Parathyroid adenoma (tissue), 2 donors: ENCODE results near the gene TMEM179.

ENCODE experiments used
- H2AFZ ChIP-seq: fragments of 300-600 bp; sonication (generic); one replicate; pipeline ENCODE4 v1.7.0; 2017; ENCODE audit warnings: antibody characterized with exemption, mild to moderate bottlenecking
- H3K27ac ChIP-seq: fragments of 300-600 bp; sonication (generic); one replicate; pipeline ENCODE4 v1.7.0; 2017
- H3K27me3 ChIP-seq: fragments of 300-600 bp; sonication (generic); one replicate; pipeline ENCODE4 v1.7.0; 2017; ENCODE audit warnings: low read length; ENCODE audit not compliant: control insufficient read depth, insufficient read depth
- H3K36me3 ChIP-seq: fragments of 300-600 bp; sonication (generic); one replicate; pipeline ENCODE4 v1.7.0; 2017; ENCODE audit warnings: low read length; ENCODE audit not compliant: control insufficient read depth, insufficient read depth
- H3K4me1 ChIP-seq: fragments of 300-600 bp; sonication (generic); one replicate; pipeline ENCODE4 v1.7.0; 2017; ENCODE audit warnings: control low read depth
- H3K4me2 ChIP-seq: fragments of 300-600 bp; sonication (generic); one replicate; pipeline ENCODE4 v1.7.0; 2017; ENCODE audit warnings: low read length
- H3K4me3 ChIP-seq: fragments of 300-600 bp; sonication (generic); one replicate; pipeline ENCODE4 v1.7.0; 2017; ENCODE audit warnings: low read depth, low read length
- H3K79me2 ChIP-seq: fragments of 300-600 bp; sonication (generic); one replicate; pipeline ENCODE4 v1.7.0; 2017; ENCODE audit warnings: control low read depth
- H3K9ac ChIP-seq: fragments of 300-600 bp; sonication (generic); one replicate; pipeline ENCODE4 v1.7.0; 2017; ENCODE audit warnings: mild to moderate bottlenecking
- H3K9me3 ChIP-seq: fragments of 300-600 bp; sonication (generic); one replicate; pipeline ENCODE4 v1.7.0; 2017; ENCODE audit warnings: low read length; ENCODE audit not compliant: control insufficient read depth
- TF ChIP-seq, protein P1 (sequence below): fragments of 300-600 bp; sonication (generic); IDR thresholded peaks from one replicate; pipeline ENCODE4 v1.7.0; 2017; ENCODE audit warnings: antibody characterized with exemption, mild to moderate bottlenecking
- donor health status: primary hyperparathyroidism.

TMEM179 gene

GRCh38 chr14:104602315-104602932, 2.1 kb downstream of the TMEM179 start:
- Histone ChIP-seq H3K27me3 (no peaks in the 10 kb centered on the region), H3K9me3 (no peaks in the 10 kb centered on the region), H3K4me3 (no peak overlapping the region), H3K4me1 (peaks cover 25% of the 10 kb centered on the region), H3K27ac (no peak overlapping the region), H2AFZ (no peak overlapping the region), H3K36me3 (no peaks in the 10 kb centered on the region), H3K4me2 (no peak overlapping the region), H3K9ac (no peak overlapping the region), H3K79me2 (no peaks in the 10 kb centered on the region)
- TF ChIP-seq, protein P1, sequence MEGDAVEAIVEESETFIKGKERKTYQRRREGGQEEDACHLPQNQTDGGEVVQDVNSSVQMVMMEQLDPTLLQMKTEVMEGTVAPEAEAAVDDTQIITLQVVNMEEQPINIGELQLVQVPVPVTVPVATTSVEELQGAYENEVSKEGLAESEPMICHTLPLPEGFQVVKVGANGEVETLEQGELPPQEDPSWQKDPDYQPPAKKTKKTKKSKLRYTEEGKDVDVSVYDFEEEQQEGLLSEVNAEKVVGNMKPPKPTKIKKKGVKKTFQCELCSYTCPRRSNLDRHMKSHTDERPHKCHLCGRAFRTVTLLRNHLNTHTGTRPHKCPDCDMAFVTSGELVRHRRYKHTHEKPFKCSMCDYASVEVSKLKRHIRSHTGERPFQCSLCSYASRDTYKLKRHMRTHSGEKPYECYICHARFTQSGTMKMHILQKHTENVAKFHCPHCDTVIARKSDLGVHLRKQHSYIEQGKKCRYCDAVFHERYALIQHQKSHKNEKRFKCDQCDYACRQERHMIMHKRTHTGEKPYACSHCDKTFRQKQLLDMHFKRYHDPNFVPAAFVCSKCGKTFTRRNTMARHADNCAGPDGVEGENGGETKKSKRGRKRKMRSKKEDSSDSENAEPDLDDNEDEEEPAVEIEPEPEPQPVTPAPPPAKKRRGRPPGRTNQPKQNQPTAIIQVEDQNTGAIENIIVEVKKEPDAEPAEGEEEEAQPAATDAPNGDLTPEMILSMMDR, result no peak

GRCh38 chr14:104601786-104602185, 2.8 kb downstream of the TMEM179 start:
- TF ChIP-seq, protein P1, result no peak
- no peaks in the 10 kb centered on the region for H3K36me3 ChIP-seq
- peaks cover 25% of the 10 kb centered on the region for H3K4me1 ChIP-seq
- H3K27me3 ChIP-seq, result no peaks in the 10 kb centered on the region
- H3K4me2 ChIP-seq, result no peak overlapping the region
- no peak overlapping the region for H2AFZ ChIP-seq
- no peak overlapping the region for H3K4me3 ChIP-seq
- H3K27ac ChIP-seq, result no peak overlapping the region
- no peaks in the 10 kb centered on the region for H3K9me3 ChIP-seq
- no peak overlapping the region for H3K9ac ChIP-seq
- H3K79me2 ChIP-seq, result no peaks in the 10 kb centered on the region

- TF ChIP-seq, protein P1, result no peak
- no peak overlapping the region for H3K9ac ChIP-seq
- no peak overlapping the region for H3K4me2 ChIP-seq
- no peak overlapping the region for H3K4me3 ChIP-seq
- H2AFZ ChIP-seq, result no peak overlapping the region
- no peaks in the 10 kb centered on the region for H3K9me3 ChIP-seq
- H3K79me2 ChIP-seq, result no peaks in the 10 kb centered on the region
- H3K27ac ChIP-seq, result no peak overlapping the region
- H3K36me3 ChIP-seq, result no peaks in the 10 kb centered on the region
- peaks cover 25% of the 10 kb centered on the region for H3K4me1 ChIP-seq
- no peaks in the 10 kb centered on the region for H3K27me3 ChIP-seq
Measured at GRCh38 chr14:104600805-104601204, 3.8 kb downstream of the TMEM179 start.

GRCh38 chr14:104600141-104600643, 4.4 kb downstream of the TMEM179 start:
- Histone ChIP-seq H2AFZ (no peak overlapping the region), H3K9ac (no peak overlapping the region), H3K9me3 (no peaks in the 10 kb centered on the region), H3K4me1 (peaks cover 25% of the 10 kb centered on the region), H3K36me3 (no peaks in the 10 kb centered on the region), H3K27me3 (no peaks in the 10 kb centered on the region), H3K4me2 (no peak overlapping the region), H3K27ac (no peak overlapping the region), H3K4me3 (no peak overlapping the region), H3K79me2 (no peaks in the 10 kb centered on the region)
- TF ChIP-seq, protein P1, result no peak

GRCh38 chr14:104599446-104599845, 5.1 kb downstream of the TMEM179 start:
- Histone ChIP-seq H3K9ac (no peak overlapping the region), H3K4me3 (no peak overlapping the region), H3K4me1 (peaks cover 25% of the 10 kb centered on the region), H3K9me3 (no peaks in the 10 kb centered on the region), H3K27ac (no peak overlapping the region), H2AFZ (no peak overlapping the region), H3K79me2 (no peaks in the 10 kb centered on the region), H3K27me3 (no peaks in the 10 kb centered on the region), H3K36me3 (no peaks in the 10 kb centered on the region), H3K4me2 (no peak overlapping the region)
- TF ChIP-seq, protein P1, result no peak
